Dermis blood vessel endothelial cell (primary cell): ENCODE results near the gene IARS1. TPM values are rescaled to one million over a fixed set of nuclear protein-coding genes. Genes with fewer than 3 reads are reported as not detected.

Experiments used
- DNase-seq: peaks from one replicate; pipeline ENCODE4 v3.0.0; 2010
- total RNA-seq: library from RNA; depleted of rRNA; stranded (reverse); fragments of >200 nt; gene quantifications from 2 replicates; pipeline ENCODE4 v1.2.3, GENCODE V29; 2014

Gene IARS1
- 124 and 197 TPM in 2 replicates for total RNA-seq

DNA sequence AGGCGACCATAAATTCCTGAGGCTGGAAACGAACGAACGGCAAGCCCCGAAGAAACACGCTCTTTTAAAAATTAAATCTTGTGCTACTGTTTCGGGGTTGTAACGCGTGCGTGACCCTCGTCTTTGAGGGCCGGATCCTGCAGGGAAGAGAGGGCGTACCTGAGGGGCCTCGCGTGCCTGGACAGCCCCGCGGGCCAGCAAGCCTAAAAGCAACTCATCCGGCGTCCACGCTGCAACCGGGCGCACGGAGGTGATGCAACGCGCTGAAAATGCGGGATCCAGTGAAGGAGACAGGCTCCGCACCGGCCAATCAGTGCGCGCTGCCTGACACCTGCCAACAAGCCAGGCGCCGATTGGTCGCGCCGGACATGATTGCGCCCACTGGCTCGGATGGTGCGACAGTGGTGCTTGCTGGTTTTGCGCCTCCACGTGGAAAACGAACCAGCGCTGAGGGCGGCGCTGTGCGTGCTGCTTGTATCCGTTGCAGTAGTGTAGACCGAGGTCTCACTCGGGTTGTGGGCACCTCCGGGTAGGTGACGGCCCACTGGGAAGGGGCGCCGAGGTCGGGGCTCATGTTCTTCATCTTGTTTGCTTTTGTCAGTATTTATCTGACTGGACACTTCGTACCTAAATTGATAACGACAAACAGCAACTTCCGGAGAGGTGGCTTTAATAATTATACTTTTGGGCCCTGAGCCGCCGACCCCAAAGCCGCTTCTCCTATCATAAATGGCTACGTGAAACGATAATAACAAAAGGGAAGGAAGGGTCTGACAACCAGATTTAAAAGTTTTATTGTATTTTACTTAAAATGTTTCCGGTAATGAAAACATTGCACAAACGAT is at the start of gene IARS1:
Gene IARS1, minus strand, starts transcription at position 246 of the 845 bp plus-strand sequence. CDS start 4,278 bp downstream, outside the sequence.
- peak; percentile 99 for DNase-seq

DNA sequence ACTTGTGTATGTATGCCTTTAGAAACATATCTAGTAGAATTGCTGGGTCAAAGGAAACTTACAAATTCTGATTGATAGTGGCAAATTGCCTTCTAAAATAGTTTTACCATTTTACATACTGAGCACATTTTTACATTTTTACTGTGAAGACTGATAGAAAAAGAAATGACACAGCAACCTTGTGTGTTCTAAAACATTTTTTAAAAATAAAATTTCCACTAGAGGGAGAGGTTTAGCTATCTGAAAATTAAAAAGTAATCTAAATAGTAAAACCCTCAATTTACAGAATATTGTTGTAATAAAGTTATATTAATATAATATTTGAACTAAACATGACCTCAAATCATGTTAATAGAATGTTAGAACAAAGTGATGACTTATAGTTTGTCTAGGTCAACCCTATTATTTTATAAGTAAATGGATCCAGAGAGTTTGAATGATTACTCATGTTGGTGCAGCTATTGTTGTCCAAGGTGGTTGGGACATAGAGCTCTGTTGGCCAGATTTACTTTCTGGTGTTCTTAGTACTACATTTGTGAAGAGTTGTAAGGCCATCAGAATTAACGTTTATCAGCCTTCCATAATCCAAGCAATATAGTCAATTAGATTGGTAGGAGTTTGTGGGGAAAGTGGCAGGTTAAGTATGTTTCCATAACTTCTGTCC is 49.5 kb upstream of the IARS1 start:
- DNase-seq = peak; percentile 18

- DNase-seq = no peak
Observed at GRCh38 chr9:92341578-92341977, 48.1 kb upstream of the IARS1 start.

DNA sequence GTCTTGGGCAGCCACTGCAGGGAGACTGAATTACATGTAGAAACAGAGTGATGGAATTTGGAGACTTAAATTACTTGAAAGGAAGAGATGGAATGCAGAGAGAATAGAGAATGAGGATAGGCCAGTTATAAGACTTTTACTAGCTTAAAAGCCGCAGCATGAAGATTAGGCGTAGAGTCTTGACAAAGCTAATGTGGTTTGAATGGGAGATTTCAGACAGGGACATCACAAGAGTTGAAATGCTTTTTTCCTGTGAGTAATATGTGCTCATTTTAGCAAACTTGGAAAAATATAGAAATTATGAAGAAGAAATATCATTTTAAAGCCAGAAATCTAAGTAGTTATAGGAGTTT is 39.8 kb upstream of the IARS1 start:
- DNase-seq = no peak

- no peak for DNase-seq
Observed at GRCh38 chr9:92332577-92333281, 39.2 kb upstream of the IARS1 start.

- DNase-seq = peak; percentile 61
Observed at GRCh38 chr9:92328225-92328624, 34.7 kb upstream of the IARS1 start.

DNA sequence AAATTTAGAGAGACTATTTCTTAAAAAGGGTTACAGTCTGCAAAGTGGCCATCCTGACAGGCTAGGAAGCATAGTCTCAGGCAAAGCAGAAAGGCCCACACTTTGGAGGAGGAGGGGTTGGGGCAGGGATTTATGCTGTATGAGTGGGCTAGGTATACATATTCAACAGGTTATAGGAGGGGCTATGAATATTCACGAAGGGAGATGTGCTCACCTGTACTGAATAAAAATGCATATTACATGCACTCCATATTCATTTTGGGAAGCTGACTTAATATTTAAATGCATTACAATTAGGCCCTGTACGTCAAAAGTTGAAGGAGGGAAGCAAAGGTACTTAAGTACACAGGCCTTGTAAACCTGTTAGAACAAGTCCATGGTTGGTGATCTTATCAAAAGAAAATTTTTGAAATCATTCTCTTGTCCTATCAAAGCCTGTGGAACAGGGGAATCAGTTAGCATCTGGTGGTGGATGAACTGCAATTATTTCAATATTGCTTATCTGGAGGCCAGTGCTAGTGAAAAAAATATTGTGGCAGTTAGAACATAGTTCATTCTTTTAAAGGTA is 33.9 kb upstream of the IARS1 start:
- DNase-seq = no peak

GRCh38 chr9:92325991-92326500 is 32.5 kb upstream of the IARS1 start:
- DNase-seq = peak; percentile 38

DNA sequence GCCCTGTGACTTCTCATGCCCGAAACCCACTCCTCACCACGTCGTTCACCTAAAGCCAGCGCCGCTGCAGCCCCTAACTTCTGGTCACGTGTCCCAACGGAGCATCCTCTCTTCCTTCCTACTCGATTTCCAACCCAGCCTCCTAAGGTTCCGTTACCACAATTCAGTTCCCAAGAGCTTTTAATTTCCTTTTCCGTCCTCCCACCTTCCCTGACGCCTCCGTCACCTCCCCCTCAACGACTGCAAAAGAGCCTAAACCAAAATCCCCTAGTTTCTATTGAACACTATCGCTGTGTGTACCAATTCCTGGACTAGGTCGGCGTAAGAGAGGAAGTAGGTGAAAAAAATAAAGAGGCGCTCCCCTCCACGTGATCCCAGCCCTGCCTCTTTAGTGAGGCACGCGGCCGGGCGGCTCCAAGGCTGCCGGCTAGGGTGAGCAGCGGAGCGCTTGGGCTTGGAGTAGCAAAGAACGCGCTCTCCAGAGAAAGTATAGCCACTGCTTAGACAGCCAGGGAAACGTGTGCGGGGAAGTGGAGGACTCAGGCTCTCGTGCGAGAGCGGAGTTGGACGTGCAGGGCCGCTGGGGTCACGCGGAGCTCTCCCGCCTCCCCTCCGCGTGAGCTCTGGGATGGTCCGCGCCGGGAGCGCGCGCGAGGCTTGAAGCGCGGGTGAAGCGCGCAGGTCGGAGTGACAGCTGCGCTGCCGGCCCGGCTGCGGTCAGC is 31.9 kb upstream of the IARS1 start, which contains the start of the genes CENPP and NOL8:
Gene CENPP, plus strand, starts transcription at position 685 of the 722 bp plus-strand sequence.
Gene NOL8, minus strand, starts transcription at position 82 of the 722 bp plus-strand sequence. CDS start 1,189 bp downstream, outside the sequence.
- DNase-seq = peak; percentile 92

DNA sequence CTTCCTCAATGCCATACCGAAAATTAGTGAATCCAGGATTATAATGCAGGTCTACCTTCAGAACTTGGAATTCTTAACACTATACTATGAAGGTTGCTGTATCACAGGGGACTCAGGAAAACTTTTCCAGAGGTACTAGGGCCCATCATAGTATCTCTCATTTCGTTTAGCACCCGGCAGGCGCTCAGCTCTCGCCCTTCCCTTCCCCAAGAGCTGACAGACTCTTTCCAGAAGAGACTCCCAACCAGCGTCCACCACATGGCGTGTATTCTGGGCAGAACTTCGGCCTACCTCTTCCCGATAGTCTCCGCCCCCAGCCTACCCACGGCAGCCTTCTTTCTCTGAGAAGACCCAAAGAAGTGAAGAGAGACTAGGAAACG is 31.4 kb upstream of the IARS1 start:
- no peak for DNase-seq

DNA sequence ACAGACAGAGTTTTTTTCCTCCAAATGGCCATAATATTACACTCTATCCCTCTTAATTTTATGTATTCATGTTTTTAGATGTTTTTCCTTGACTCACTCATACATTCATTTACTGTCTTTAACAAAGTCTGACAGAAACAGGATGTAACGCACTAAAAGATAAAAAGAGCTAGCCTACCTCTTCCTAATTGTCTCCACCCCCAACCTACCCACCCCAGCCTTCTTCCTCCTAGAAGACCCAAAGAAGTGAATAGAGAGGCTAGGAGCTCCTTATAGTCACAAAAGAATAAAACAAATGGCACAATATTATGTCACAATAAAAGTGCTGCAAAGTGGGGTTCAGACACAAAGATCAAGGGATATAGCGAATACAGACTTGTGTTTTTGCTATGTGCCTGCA is 30.9 kb upstream of the IARS1 start:
- no peak for DNase-seq

DNA sequence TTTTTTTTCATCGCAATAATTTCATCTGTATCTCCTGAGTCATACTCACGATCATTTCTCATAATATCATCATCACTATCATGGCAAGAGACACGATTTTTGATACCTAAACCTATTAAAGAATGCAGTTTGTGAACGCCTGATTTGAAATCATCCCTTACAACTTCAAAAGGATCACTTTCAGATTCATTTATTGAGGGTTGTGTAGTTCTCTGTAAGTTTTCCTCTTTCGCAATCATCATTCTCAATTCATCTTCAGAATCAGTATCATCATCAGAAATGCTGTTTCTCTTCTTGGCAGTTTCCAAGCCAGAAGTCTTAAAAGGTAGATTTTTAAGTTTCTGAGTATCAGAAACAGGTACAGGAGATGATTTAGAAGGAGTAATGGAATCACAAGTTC is 22.0 kb upstream of the IARS1 start:
- DNase-seq = no peak

DNA sequence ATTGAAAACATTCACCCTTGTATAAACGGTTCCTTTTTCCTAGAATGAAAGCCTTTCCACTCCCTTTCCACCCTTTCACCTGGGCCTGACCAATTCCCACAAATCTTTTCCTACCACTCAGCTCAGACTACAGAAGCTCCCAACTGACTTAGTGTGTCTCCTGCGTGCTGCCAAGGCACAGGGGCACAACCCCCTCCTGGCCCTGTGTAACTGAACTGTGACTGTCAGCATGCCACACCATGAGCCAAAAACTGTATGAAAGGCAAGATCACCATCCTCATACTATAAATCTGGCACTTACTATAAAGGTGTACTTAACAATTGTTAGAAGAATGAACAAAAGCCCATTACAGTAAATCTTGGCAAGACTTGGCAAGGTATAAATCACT is 20.1 kb upstream of the IARS1 start:
- no peak for DNase-seq

- peak; percentile 42 for DNase-seq
Observed at GRCh38 chr9:92312887-92313623, 19.6 kb upstream of the IARS1 start.

DNA sequence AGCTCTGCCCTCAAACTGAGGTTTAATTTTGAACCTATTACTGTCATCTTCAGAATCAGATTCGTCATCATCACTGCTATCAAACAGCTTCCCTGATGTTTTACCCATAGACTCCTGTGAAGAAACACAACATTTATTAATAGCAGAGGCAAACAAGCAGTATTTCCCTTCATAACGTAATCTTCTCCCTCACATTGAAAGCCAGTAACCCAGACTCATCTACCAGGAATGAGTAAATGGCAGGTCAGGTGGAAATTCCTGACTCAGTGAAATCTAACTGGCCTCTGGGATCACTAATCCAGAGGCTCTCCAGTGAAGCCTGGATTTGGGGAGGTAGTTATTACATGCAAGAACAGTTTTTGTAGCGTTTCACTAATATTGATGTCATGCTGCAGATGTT is 17.1 kb upstream of the IARS1 start:
- DNase-seq = no peak

GRCh38 chr9:92308893-92309292 is 15.4 kb upstream of the IARS1 start:
- peak; percentile 34 for DNase-seq

DNA sequence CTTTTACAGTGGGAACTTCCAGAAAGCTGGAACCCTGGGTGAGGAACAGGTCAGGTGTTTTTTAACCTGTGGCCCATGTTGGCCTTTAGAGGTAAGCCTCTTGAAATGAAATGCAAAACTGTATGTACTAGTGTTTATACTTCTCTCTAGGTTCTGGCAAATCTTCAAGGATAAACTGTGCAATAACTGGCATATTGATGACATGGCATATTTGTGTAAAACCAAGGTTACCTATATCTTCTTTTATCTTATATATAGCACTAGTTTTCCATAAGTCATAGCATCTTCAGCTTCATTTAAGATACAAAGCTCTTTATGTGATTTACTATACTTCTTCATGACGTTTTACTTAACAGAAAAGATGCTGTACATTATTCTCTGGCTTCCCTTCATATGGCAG is 7.4 kb upstream of the IARS1 start:
- no peak for DNase-seq

DNA sequence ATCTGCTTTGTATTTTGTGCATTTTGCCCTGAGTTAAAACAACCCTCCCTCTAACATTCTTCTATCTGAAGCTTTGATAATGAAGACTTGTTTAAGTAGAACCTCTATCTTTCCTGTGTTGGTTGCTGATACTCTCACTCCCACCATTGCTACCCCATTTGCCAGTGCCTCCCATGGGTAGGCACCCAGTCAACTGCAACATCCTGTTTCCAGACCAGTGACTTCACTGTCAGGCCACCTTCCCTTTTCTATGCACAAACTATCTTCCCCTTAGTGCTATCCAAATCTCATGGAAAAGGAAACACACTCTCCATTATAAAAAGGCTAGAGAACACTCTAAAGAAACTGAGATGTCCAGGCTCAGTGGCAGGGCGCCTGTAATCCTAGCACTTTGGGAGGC is 5.6 kb upstream of the IARS1 start:
- DNase-seq = no peak

- DNase-seq = no peak
Observed at GRCh38 chr9:92298036-92298435, 4.5 kb upstream of the IARS1 start.

DNA sequence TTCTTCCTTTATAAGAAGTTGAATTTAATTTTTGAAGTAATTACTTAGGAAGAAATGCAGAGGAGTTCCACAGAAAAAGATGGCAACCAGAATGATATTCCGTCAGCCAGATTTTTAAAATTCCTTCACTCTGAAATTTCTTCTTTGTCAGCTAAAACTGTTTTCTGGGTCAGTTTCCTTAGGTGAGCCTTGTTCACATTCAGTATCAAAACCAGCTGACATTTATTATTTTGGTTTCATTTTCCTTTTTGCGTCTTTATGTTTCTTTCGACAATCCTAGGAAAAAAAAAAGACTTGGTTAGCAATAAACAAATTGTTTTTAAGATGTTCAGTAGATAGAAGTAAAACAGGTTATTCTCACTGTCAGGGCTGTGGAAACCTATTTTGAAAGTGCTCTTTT is 4.1 kb upstream of the IARS1 start:
- DNase-seq = no peak

- peak; percentile 39 for DNase-seq
Observed at GRCh38 chr9:92295827-92296258, 2.3 kb upstream of the IARS1 start.
